ENCODE results near the gene RAB25. TPM values are rescaled to one million over a fixed set of nuclear protein-coding genes. Genes with fewer than 3 reads are reported as not detected.
"Not testable (repeated sequence)": the region's sequence is repeated elsewhere in the genome, so short reads cannot be mapped to it uniquely, and the experiment has no call there.

Gene RAB25
- total RNA-seq, 1 donor from 2014 or later: not detected

DNA sequence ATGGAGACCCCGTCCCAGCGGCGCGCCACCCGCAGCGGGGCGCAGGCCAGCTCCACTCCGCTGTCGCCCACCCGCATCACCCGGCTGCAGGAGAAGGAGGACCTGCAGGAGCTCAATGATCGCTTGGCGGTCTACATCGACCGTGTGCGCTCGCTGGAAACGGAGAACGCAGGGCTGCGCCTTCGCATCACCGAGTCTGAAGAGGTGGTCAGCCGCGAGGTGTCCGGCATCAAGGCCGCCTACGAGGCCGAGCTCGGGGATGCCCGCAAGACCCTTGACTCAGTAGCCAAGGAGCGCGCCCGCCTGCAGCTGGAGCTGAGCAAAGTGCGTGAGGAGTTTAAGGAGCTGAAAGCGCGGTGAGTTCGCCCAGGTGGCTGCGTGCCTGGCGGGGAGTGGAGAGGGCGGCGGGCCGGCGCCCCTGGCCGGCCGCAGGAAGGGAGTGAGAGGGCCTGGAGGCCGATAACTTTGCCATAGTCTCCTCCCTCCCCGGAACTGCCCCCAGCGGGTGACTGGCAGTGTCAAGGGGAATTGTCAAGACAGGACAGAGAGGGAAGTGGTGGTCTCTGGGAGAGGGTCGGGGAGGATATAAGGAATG, 54.1 kb downstream of the RAB25 start:
- Histone ChIP-seq H3K27ac (peak overlapping the region; percentile 97), H3K9me3 (no peaks in the 10 kb centered on the region), H3K36me3 (peaks cover 0 to 9% of the 10 kb centered on the region in 2 donors), H3K4me1 (peaks cover 13 to 28% of the 10 kb centered on the region in 2 donors), H3K27me3 (no peaks in the 10 kb centered on the region), H3K4me3 (peak overlapping the region; percentile 93 to 100)
- intact Hi-C loops (cut with DNase I): loop anchor here (1.0 to 2.0 kb wide), 4 partner anchors 8 to 18 kb away; no protein-coding TSS in a partner anchor
- TF ChIP-seq CTCF (IDR thresholded peaks at IDR 0.05): no peak
- no peak for DNase-seq (ENCODE audit: low spot score in 2 of 2)

- intact Hi-C loops (cut with DNase I): loop anchor here (1.0 to 2.0 kb wide), 2 partner anchors 13 to 18 kb away; no protein-coding TSS in a partner anchor
- no peaks in the 10 kb centered on the region for H3K27me3 ChIP-seq
Observed at GRCh38 chr1:156115514-156116374, 54.8 kb downstream of the RAB25 start.

GRCh38 chr1:156116731-156117130, 55.8 kb downstream of the RAB25 start:
- peaks cover 20 to 46% of the 10 kb centered on the region in 2 donors for H3K4me1 ChIP-seq
- DNase-seq (ENCODE audit: low spot score in 2 of 2); intact Hi-C loops (cut with DNase I); H3K9me3 ChIP-seq; H3K27me3 ChIP-seq: not testable (repeated sequence)
- peak overlapping the region; percentile 97 for H3K27ac ChIP-seq
- H3K36me3 ChIP-seq: peaks cover 0 to 14% of the 10 kb centered on the region in 2 donors
- H3K4me3 ChIP-seq: peak overlapping the region; percentile 93 to 100

More at GRCh38 chr1:156115514-156116374, 54.8 kb downstream of the RAB25 start:
- peak in 1 of 2 donors; percentile 81 for DNase-seq (ENCODE audit: low spot score in 2 of 2)
- Histone ChIP-seq H3K4me3 (peak overlapping the region; percentile 93 to 100), H3K4me1 (peaks cover 20 to 36% of the 10 kb centered on the region in 2 donors), H3K36me3 (peaks cover 0 to 14% of the 10 kb centered on the region in 2 donors), H3K27ac (peak overlapping the region; percentile 97), H3K9me3 (no peaks in the 10 kb centered on the region)
- TF ChIP-seq CTCF (IDR thresholded peaks at IDR 0.05): no peak

DNA sequence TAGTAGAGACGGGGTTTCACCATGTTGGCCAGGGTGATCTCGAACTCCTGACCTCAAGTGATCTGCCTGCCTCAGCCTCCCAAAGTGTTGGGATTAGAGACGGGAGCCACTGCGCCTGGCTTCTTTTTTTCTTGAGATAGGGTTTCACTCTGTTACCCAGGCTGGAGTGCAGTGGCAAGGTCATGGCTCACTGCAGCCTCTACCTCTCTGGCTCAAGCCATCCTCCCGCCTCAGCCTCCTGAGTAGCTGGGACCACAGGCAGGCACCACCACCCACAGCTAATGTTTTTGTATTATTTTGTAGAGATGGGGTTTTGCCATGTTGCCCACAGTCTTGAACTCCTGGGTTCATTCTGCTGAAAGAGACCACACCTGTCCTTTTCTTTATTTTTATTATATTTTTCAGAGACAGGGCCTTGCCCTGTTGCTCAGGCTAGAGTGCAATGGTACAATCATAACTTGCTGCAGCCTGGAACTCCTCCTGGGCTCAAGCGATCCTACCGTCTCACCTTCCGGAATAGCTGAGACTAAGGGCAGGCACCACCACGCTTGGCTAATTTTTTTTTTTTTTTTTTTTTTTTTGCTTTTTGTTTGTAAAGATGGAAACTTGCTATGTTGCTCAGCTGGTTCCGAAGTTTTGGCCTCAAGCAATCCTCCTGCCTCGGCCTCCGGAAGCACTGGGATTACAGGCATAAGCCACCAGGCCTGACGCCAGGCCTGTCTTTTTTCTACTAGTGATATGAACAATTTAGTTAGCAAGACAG, 56.6 kb downstream of the RAB25 start:
- Histone ChIP-seq H3K9me3 (no peaks in the 10 kb centered on the region), H3K4me3 (peak overlapping the region; percentile 93 to 100), H3K36me3 (peaks cover 0 to 14% of the 10 kb centered on the region in 2 donors), H3K4me1 (peaks cover 20 to 49% of the 10 kb centered on the region in 2 donors), H3K27ac (peak overlapping the region; percentile 97), H3K27me3 (no peaks in the 10 kb centered on the region)
- TF ChIP-seq CTCF (IDR thresholded peaks at IDR 0.05): no peak
- intact Hi-C loops (cut with DNase I): no loop called here
- DNase-seq (ENCODE audit: low spot score in 2 of 2): no peak

- Histone ChIP-seq H3K27ac (peak overlapping the region; percentile 97), H3K36me3 (peaks cover 0 to 14% of the 10 kb centered on the region in 2 donors), H3K9me3 (no peaks in the 10 kb centered on the region), H3K27me3 (no peaks in the 10 kb centered on the region), H3K4me1 (peaks cover 23 to 52% of the 10 kb centered on the region in 2 donors), H3K4me3 (peak overlapping the region; percentile 93 to 100)
- intact Hi-C loops (cut with DNase I): no loop called here
- peak in 1 of 2 donors; percentile 79 for DNase-seq (ENCODE audit: low spot score in 2 of 2)
- no peak for TF ChIP-seq CTCF (IDR thresholded peaks at IDR 0.05)
Observed at GRCh38 chr1:156118177-156118868, 57.4 kb downstream of the RAB25 start.
